Myocyte (in vitro differentiated cells): ENCODE data around the gene SEBOX. TPM values are rescaled to one million over a fixed set of nuclear protein-coding genes. Genes with fewer than 3 reads are reported as not detected.

ENCODE experiments used
- DNase-seq: peaks from one replicate; pipeline ENCODE4 v3.0.0-alpha.2; 2012; ENCODE audit warnings: low read depth
- total RNA-seq: library from RNA; depleted of rRNA; stranded (reverse); fragments of >200 nt; gene quantifications from 2 replicates; pipeline ENCODE4 v1.2.3, GENCODE V29; 2014

The SEBOX gene
- total RNA-seq, 1 donor from 2014 or later: not detected

DNA sequence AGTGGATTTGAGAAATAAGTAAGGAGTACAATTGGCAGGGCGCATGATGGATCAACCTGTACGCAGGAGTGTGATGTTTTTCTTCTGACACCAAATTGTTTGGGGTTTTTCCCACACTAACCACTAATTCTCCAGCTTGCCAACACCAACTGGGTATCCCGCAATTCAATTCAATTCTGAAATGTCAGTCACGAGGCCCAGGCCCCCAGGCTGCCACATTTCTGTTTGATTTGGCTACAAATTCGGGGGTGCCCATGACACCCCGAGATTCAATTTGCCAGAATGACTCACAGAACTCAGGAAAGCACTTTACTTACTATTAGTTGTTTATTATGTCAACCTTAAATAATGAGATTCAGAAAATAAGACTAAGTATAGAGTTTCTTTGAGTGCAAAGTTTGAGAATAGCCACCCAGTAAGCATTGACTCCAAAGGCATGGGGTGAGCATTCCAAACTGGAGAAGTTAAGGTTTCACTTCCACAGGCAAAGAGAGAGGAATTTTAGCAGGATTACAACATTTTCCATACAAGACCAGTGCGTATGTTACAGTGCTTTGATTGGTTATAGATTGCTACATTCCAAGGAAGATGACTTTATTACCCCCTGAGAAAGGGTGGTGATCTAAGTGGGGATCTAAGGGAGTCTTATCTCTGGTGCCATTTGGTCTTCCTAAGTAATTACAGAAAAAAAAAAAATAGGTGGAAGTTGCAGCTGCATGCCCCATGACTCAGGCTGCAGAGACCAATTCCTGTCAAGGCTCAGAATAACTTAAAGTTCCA lies 29.5 kb upstream of the SEBOX start:
- DNase-seq: no peak

DNA sequence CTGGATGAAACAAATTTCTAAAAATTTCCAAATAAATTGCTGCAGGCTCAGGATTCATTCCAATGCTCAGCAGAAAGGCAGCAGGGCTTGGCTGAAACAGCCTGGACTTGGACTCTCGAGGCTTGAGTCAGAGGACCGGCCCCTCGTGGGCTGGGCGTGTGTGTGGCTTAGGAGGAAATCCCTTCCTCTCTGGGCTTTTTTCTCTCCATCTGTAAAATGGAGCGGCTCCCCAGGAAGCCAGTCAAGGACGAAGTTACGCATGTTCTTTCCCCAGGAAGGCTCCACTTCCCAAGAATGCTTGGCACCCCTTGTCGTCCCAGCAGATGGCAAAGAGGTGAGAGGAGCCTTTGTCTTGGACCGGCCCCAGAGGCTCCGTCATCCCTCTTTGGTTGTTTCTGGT lies 27.5 kb upstream of the SEBOX start:
- DNase-seq: no peak

- no peak for DNase-seq
Observed at GRCh38 chr17:28391401-28391800, 26.4 kb upstream of the SEBOX start.

- no peak for DNase-seq
Observed at GRCh38 chr17:28390984-28391383, 26.0 kb upstream of the SEBOX start.

DNA sequence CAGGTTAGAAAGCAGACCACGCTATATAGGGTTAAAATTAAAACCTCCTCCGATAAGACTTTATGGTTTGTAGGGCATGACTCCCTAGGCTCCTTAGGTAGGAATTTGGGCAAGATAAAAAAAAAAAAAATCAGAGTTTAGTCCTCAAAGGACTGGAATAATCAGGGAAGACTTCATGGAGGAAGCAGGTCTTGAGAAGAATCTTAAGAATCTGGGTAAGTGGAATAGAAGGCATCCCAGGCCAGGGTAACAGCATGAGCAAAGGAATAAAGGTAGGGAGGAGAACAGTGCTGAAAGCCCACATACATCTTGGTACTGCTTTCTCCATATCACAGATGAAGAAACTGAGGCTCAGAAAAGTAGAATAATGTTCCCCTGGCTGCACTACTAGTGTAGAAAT lies 25.6 kb upstream of the SEBOX start:
- DNase-seq: no peak

DNA sequence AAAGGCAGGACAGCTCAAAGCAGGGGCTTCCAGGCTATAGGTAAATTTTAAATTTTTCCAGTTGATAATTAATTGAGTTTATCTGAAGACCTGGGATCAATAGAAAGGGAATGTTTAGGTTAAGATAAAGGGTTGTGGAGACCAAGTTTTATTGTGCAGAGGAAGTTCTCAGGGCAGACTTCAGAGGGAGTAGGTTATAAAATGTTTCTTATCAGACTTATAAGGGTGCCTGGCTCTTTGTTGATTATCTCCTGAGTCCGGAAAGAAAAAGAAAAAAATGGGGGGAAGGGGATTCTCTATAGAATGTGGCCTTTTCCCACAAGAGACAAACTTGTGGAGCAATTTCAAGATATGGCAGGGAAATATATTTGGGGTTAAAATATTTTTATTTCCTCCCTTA lies 25.1 kb upstream of the SEBOX start:
- DNase-seq: no peak

DNA sequence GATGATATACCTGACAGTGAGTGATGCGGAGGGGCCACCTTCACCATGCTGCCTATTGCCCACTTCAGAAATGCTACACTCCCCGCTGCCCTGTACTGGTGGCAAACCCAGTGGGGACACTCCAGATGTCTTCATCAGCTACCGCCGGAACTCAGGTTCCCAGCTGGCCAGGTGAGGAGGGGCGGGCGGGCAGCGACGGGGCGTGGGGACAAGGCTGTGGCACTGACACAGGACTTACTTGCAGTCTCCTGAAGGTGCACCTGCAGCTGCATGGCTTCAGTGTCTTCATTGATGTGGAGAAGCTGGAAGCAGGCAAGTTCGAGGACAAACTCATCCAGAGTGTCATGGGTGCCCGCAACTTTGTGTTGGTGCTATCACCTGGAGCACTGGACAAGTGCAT lies 23.1 kb upstream of the SEBOX start:
- no peak for DNase-seq

DNA sequence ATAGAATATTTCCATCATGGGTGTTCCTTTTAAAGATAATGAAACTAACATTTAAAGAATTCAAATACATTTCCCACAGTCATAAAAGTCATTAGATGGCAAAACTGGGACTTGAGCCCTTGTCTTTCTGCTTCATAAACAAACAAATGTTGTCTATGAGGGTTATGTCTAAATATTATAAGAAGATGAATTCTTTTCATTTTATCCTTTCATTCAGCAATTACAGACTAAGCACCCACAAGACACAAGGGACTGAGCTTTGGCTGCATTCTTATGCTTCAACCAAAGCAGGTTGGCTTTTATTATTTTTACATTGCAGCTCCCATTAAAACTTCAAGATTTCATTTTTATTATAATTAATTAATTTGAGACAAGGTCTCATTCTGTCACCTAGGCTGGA lies 21.4 kb upstream of the SEBOX start:
- DNase-seq: no peak

DNA sequence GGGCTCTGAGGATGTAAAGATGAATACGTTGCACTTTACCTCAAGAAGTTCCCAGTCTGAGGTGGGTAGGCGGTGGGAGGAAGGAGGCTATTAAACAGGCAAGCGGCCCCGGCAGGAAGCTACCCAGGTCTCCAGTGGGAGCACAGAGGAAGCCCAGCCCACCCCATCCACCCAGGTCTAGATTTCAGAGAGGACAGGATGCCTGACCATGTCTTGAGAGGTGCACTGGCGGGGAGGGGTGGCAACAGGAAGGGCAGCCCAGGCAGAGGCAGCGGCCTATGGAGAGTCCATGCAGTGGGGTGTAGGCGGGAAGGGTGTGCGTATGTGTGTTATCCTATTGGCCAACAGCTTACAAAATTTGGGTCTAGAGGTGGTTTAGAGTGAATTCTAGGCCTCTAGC lies 20.4 kb upstream of the SEBOX start:
- no peak for DNase-seq

- DNase-seq: no peak
Observed at GRCh38 chr17:28385037-28385400, 20.0 kb upstream of the SEBOX start.

DNA sequence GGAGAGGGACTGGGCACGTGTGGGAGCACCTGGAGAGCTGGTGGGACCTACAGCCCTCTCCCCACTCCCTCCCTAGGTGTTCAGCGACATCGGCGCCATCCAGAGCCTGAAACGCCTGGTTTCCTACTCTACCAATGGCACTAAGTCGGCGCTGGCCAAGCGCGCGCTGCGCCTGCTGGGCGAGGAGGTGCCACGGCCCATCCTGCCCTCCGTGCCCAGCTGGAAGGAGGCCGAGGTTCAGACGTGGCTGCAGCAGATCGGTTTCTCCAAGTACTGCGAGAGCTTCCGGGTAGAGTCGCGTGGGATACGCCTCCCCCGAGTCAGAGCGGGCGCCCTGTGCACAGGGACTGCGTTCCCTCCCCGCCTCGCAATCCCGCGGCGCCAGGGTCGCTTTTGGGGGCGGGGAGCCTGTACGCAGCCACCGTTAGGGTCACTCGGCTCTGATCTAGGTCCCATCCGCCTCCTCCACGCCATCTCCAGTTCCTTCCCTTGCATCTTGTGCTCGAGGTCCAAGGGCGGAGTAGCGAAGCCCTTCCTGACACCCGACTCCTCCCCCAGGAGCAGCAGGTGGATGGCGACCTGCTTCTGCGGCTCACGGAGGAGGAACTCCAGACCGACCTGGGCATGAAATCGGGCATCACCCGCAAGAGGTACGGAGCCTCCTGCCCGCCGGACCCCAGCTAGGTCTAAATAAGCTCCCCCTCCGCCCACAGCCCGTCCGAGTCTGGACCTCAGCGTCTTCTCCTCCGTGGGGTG lies 19.5 kb upstream of the SEBOX start:
- DNase-seq: no peak

GRCh38 chr17:28381141-28381825 lies 16.3 kb upstream of the SEBOX start:
- no peak for DNase-seq

DNA sequence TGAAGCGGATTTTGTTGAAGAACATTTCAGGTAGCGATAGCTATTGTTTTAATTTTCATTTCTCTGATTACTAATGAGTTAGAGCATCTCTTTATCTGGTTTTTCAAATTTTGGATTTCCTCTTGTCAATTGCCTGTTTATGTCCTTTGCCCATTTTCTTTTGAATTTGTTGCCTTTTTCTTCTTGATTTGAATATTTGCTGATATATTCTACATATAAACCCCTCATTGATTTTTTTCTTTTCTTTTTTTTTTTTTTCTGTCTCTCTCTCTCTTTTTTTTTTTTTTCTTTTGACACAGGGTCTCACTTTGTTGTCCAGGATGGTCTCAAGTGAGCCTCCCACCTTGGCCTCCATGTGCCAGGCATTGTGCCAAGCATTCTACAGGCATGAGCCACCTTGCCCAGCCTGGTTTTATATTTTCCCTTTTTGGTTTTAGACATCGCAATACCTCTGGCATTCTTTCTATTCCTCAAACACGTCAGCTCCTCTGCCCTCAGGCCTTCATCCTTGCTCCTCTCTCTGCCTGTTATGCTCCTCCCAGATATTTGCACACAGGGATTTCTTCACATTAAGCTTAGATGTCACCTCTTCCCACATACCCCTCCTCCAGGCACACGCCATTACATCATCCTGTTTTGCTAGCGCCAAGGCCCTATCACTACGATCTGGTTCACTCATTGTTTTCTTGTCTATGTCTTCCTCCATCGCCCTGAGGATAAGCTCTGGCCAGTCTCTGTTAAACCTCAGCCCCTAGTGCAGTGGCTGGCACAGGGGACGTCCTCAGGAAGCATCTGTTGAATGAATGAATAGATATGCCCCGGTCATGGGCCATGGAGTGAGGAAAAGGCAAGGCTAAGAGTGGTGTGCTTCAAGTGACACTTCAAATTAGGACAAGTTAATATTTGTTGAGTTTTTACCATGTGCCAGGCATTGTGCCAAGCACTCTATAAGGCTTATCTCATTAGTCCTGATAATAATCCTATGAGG lies 15.1 kb upstream of the SEBOX start:
- no peak for DNase-seq

- DNase-seq: no peak
Observed at GRCh38 chr17:28372945-28373274, 7.9 kb upstream of the SEBOX start.

- DNase-seq: peak; percentile 24
Observed at GRCh38 chr17:28372203-28372944, 7.4 kb upstream of the SEBOX start.

GRCh38 chr17:28371245-28372202 lies 6.5 kb upstream of the SEBOX start, which contains the start of gene SARM1:
SARM1 (plus strand) TSS chr17:28371694; CDS start chr17:28372033, 339 bp downstream.
- DNase-seq: peak; percentile 78

DNA sequence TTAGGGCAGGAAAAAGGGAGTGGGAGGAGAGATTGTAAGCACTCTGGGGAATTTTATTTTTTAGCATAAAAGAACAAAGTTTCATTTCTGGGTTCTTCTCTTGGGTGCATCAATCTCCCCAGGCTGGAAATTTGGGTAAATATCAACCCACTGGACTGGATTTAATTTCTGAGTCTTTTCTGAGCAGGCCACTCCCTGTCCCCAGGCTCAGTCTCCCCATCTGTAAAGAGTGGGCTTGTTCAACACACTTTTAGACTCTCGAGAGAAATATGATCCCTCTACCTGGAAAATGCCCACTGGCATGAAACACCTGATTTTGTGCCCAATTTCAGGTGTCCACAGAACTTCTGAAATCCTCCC lies 5.7 kb upstream of the SEBOX start:
- DNase-seq: no peak

DNA sequence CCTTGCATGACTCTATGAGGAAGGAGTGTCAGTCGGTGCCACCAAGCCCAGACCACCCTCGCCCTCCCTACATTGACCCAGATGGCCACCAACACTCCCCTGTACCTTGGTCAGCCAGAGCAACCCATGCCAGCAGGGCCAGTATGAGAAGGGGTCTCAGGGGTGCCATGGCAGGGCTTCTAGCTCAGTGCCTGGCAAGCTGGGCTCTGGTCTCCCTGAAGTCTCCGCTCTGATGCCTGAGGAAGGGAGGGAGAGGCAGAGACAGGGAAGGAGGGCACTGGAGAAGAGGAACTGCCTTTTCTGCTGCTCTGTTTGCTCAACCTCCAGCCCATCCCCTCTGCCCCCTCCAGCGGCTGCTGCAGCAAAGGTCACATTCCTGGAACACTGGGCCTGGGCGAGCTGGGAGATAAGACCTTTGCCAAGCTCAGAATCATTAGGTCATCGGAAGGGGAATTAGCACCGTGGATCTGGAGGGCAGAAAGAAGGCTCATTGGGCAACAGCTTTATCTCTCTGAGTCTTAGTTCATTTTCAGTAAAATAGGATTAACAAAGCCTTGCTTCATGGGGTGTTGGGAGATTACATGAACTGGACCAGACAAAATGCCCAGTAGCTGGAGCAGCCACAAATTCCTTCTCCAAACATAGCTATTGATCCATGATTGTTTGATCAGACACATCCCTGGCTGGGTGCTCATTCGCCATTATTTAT lies 5.2 kb upstream of the SEBOX start, which contains the start of gene VTN:
Gene VTN, minus strand, starts transcription at position 273 of the 709 bp plus-strand sequence. Its CDS starts 104 bp downstream, at position 169.
- peak; percentile 26 for DNase-seq

DNA sequence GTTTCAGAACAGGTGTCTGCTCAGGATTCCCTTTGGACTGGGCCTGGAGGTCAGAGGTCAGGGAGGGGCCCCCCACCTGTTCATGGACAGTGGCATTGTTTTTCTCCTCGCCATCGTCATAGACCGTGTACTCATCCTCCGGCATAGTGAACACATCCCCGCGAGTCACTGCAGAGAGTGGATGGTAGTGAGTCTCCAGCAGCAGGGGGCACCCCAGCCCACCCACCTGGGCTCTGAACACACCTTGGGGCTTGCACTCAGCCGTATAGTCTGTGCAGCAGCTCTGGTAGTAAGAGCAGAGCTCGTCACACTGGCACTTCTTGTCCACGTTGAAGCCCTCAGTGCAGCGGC lies 4.7 kb upstream of the SEBOX start:
- DNase-seq: no peak
